ENCODE results near the gene PLPP4. TPM values are rescaled to one million over a fixed set of nuclear protein-coding genes. Genes with fewer than 3 reads are reported as not detected.

Gene PLPP4
- total RNA-seq, 1 donor from 2014 or later: not detected

- H3K36me3 ChIP-seq: no peaks in the 10 kb centered on the region
- no peak overlapping the region for H3K4me3 ChIP-seq
- ATAC-seq: no peak
- H3K4me1 ChIP-seq: peaks cover 13% of the 10 kb centered on the region
- TF ChIP-seq CTCF (IDR thresholded peaks at IDR 0.05): no peak
- intact Hi-C loops (cut with DNase I): no loop called here
- DNase-seq: no peak
- peaks cover 63% of the 10 kb centered on the region for H3K27me3 ChIP-seq (ENCODE audit: low read depth)
- H3K9me3 ChIP-seq: no peaks in the 10 kb centered on the region
- H3K27ac ChIP-seq: no peak overlapping the region
Observed at GRCh38 chr10:120459185-120459584, 2.2 kb downstream of the PLPP4 start.

GRCh38 chr10:120460186-120460585, 3.2 kb downstream of the PLPP4 start:
- H3K27ac ChIP-seq: no peak overlapping the region
- no peaks in the 10 kb centered on the region for H3K9me3 ChIP-seq
- no peak overlapping the region for H3K4me3 ChIP-seq
- no peak for DNase-seq
- no peak for ATAC-seq
- H3K36me3 ChIP-seq: no peaks in the 10 kb centered on the region
- H3K4me1 ChIP-seq: peaks cover 13% of the 10 kb centered on the region
- H3K27me3 ChIP-seq (ENCODE audit: low read depth): peaks cover 63% of the 10 kb centered on the region
- intact Hi-C loops (cut with DNase I): no loop called here
- TF ChIP-seq CTCF (IDR thresholded peaks at IDR 0.05): no peak

GRCh38 chr10:120460776-120461175, 3.7 kb downstream of the PLPP4 start:
- H3K27ac ChIP-seq: no peak overlapping the region
- no peaks in the 10 kb centered on the region for H3K36me3 ChIP-seq
- no peak for ATAC-seq
- H3K4me1 ChIP-seq: peaks cover 13% of the 10 kb centered on the region
- no peaks in the 10 kb centered on the region for H3K9me3 ChIP-seq
- peaks cover 59% of the 10 kb centered on the region for H3K27me3 ChIP-seq (ENCODE audit: low read depth)
- H3K4me3 ChIP-seq: no peak overlapping the region
- no peak for TF ChIP-seq CTCF (IDR thresholded peaks at IDR 0.05)
- intact Hi-C loops (cut with DNase I): no loop called here
- DNase-seq: no peak

GRCh38 chr10:120462018-120462682, 5.1 kb downstream of the PLPP4 start:
- DNase-seq: no peak
- Histone ChIP-seq H3K9me3 (no peaks in the 10 kb centered on the region), H3K4me3 (no peak overlapping the region), H3K27me3 (ENCODE audit: low read depth) (peaks cover 46% of the 10 kb centered on the region), H3K27ac (no peak overlapping the region), H3K36me3 (no peaks in the 10 kb centered on the region), H3K4me1 (peaks cover 8% of the 10 kb centered on the region)
- TF ChIP-seq CTCF (IDR thresholded peaks at IDR 0.05): no peak
- intact Hi-C loops (cut with DNase I): no loop called here
- ATAC-seq: no peak

GRCh38 chr10:120465138-120465537, 8.1 kb downstream of the PLPP4 start:
- Histone ChIP-seq H3K27ac (no peak overlapping the region), H3K4me1 (no peaks in the 10 kb centered on the region), H3K27me3 (ENCODE audit: low read depth) (peaks cover 19% of the 10 kb centered on the region), H3K4me3 (no peak overlapping the region), H3K36me3 (no peaks in the 10 kb centered on the region), H3K9me3 (no peaks in the 10 kb centered on the region)
- TF ChIP-seq CTCF (IDR thresholded peaks at IDR 0.05): no peak
- ATAC-seq: no peak
- intact Hi-C loops (cut with DNase I): no loop called here
- DNase-seq: no peak
